NOMO-1 treated with DMSO at 0.1 percent for 48 hours (cell line): ENCODE measurements around the gene ANKRD45.
"Not testable (repeated sequence)": the region's sequence is repeated elsewhere in the genome, so short reads cannot be mapped to it uniquely, and the experiment has no call there.

Experiments used
- DNase-seq: peaks from one replicate; lab custom pipeline; 2025; ENCODE audit not compliant: unreplicated experiment; lab: John Stamatoyannopoulos, UW

The ANKRD45 gene

GRCh38 chr1:173646656-173647055, 23.0 kb downstream of the ANKRD45 start:
- no peak for DNase-seq

- not testable (repeated sequence) for DNase-seq
Measured at GRCh38 chr1:173642450-173643139, 27.1 kb downstream of the ANKRD45 start.

GRCh38 chr1:173639102-173639501, 30.5 kb downstream of the ANKRD45 start:
- DNase-seq, result no peak

- DNase-seq, result no peak
Measured at GRCh38 chr1:173638043-173639021, 31.3 kb downstream of the ANKRD45 start.

GRCh38 chr1:173637236-173638042, 32.2 kb downstream of the ANKRD45 start:
- DNase-seq, result not testable (repeated sequence)

GRCh38 chr1:173635116-173635515, 34.5 kb downstream of the ANKRD45 start, which contains the start of gene TEX50:
Gene TEX50 (plus strand): TSS chr1:173635338. CDS start chr1:173635522, 184 bp downstream.
- no peak for DNase-seq

- no peak for DNase-seq
Measured at GRCh38 chr1:173628888-173629287, 40.8 kb downstream of the ANKRD45 start.

- no peak for DNase-seq
Measured at GRCh38 chr1:173627269-173627668, 42.4 kb downstream of the ANKRD45 start.

- DNase-seq, result no peak
Measured at GRCh38 chr1:173616859-173617258, 52.8 kb downstream of the ANKRD45 start.

GRCh38 chr1:173613086-173613485, 56.6 kb downstream of the ANKRD45 start:
- not testable (repeated sequence) for DNase-seq

- no peak for DNase-seq
Measured at GRCh38 chr1:173608503-173609216, 61.0 kb downstream of the ANKRD45 start.

GRCh38 chr1:173603056-173603591, 66.5 kb downstream of the ANKRD45 start, which contains the start of gene SLC9C2:
Gene SLC9C2 (minus strand): TSS chr1:173603072. CDS start chr1:173601776, 1,296 bp downstream.
- DNase-seq, result peak; percentile 64

GRCh38 chr1:173601588-173601987, 68.1 kb downstream of the ANKRD45 start:
- peak; percentile 61 for DNase-seq

GRCh38 chr1:173596097-173596825, 73.4 kb downstream of the ANKRD45 start:
- no peak for DNase-seq

- DNase-seq, result not testable (repeated sequence)
Measured at GRCh38 chr1:173591138-173591537, 78.5 kb downstream of the ANKRD45 start.

- DNase-seq, result no peak
Measured at GRCh38 chr1:173590557-173590956, 79.1 kb downstream of the ANKRD45 start.

GRCh38 chr1:173581383-173582079, 88.1 kb downstream of the ANKRD45 start:
- DNase-seq, result no peak

GRCh38 chr1:173580658-173581057, 89.0 kb downstream of the ANKRD45 start:
- DNase-seq, result no peak

- no peak for DNase-seq
Measured at GRCh38 chr1:173580071-173580470, 89.6 kb downstream of the ANKRD45 start.
